ENCODE measurements around the gene SYT17.

The SYT17 gene

GRCh38 chr16:19127205-19127604, 40.8 kb upstream of the SYT17 start:
- Mint-ChIP-seq H3K9me3 (peaks cover 6% of the 10 kb centered on the region), H3K27me3 (ENCODE audit: low read depth) (no peaks in the 10 kb centered on the region)

GRCh38 chr16:19127674-19128131, 40.3 kb upstream of the SYT17 start:
- no peak for TF ChIP-seq CTCF (IDR thresholded peaks at IDR 0.05; ENCODE audit: unreplicated experiment in 3 of 3)
- peak overlapping the region in 1 of 3 experiments; percentile 34 for H3K27ac Mint-ChIP-seq
- peaks cover 6% of the 10 kb centered on the region for H3K9me3 Mint-ChIP-seq

More at GRCh38 chr16:19127205-19127604, 40.8 kb upstream of the SYT17 start:
- peak overlapping the region in 1 of 3 experiments; percentile 34 for H3K27ac Mint-ChIP-seq
- no peak overlapping the region for H3K4me3 Mint-ChIP-seq
- peaks cover 27% of the 10 kb centered on the region for H3K4me1 Mint-ChIP-seq
- TF ChIP-seq CTCF (IDR thresholded peaks at IDR 0.05; ENCODE audit: unreplicated experiment in 3 of 3): no peak
- peaks cover 8% of the 10 kb centered on the region for H3K36me3 Mint-ChIP-seq (ENCODE audit: low read depth)

GRCh38 chr16:19128454-19129200, 39.4 kb upstream of the SYT17 start:
- TF ChIP-seq CTCF (IDR thresholded peaks at IDR 0.05; ENCODE audit: unreplicated experiment in 3 of 3): no peak
- H3K4me3 Mint-ChIP-seq: no peak overlapping the region
- H3K27ac Mint-ChIP-seq: peak overlapping the region; percentile 37 to 97 (median 73)
- H3K27me3 Mint-ChIP-seq (ENCODE audit: low read depth): no peaks in the 10 kb centered on the region
- H3K36me3 Mint-ChIP-seq (ENCODE audit: low read depth): peaks cover 8% of the 10 kb centered on the region
- H3K4me1 Mint-ChIP-seq: peaks cover 27% of the 10 kb centered on the region
- H3K9me3 Mint-ChIP-seq: peaks cover 6% of the 10 kb centered on the region

More at GRCh38 chr16:19127674-19128131, 40.3 kb upstream of the SYT17 start:
- H3K27me3 Mint-ChIP-seq (ENCODE audit: low read depth): no peaks in the 10 kb centered on the region
- peaks cover 27% of the 10 kb centered on the region for H3K4me1 Mint-ChIP-seq
- H3K4me3 Mint-ChIP-seq: no peak overlapping the region
- peaks cover 8% of the 10 kb centered on the region for H3K36me3 Mint-ChIP-seq (ENCODE audit: low read depth)

GRCh38 chr16:19130385-19130784, 37.7 kb upstream of the SYT17 start:
- Mint-ChIP-seq H3K27me3 (ENCODE audit: low read depth) (no peaks in the 10 kb centered on the region), H3K36me3 (ENCODE audit: low read depth) (peaks cover 4% of the 10 kb centered on the region), H3K4me3 (no peak overlapping the region), H3K27ac (peak overlapping the region; percentile 90 to 97 (median 95)), H3K9me3 (peaks cover 2% of the 10 kb centered on the region), H3K4me1 (peaks cover 30% of the 10 kb centered on the region)
- no peak for TF ChIP-seq CTCF (IDR thresholded peaks at IDR 0.05; ENCODE audit: unreplicated experiment in 3 of 3)

- TF ChIP-seq CTCF (IDR thresholded peaks at IDR 0.05; ENCODE audit: unreplicated experiment in 3 of 3): no peak
- Mint-ChIP-seq H3K27ac (peak overlapping the region; percentile 90 to 97 (median 95)), H3K27me3 (ENCODE audit: low read depth) (no peaks in the 10 kb centered on the region), H3K36me3 (ENCODE audit: low read depth) (peaks cover 4% of the 10 kb centered on the region), H3K4me1 (peaks cover 37% of the 10 kb centered on the region), H3K9me3 (peaks cover 2% of the 10 kb centered on the region), H3K4me3 (peak overlapping the region in 2 of 3 experiments; percentile 0 to 13)
Measured at GRCh38 chr16:19130852-19131824, 36.9 kb upstream of the SYT17 start.
